NCI-H2107 treated with DMSO at 0.1 percent for 48 hours (cell line): ENCODE data around the gene FOXN1.

Experiments
- DNase-seq: peaks from one replicate; lab custom pipeline; 2025; ENCODE audit not compliant: unreplicated experiment; lab: John Stamatoyannopoulos, UW

FOXN1 gene

DNA sequence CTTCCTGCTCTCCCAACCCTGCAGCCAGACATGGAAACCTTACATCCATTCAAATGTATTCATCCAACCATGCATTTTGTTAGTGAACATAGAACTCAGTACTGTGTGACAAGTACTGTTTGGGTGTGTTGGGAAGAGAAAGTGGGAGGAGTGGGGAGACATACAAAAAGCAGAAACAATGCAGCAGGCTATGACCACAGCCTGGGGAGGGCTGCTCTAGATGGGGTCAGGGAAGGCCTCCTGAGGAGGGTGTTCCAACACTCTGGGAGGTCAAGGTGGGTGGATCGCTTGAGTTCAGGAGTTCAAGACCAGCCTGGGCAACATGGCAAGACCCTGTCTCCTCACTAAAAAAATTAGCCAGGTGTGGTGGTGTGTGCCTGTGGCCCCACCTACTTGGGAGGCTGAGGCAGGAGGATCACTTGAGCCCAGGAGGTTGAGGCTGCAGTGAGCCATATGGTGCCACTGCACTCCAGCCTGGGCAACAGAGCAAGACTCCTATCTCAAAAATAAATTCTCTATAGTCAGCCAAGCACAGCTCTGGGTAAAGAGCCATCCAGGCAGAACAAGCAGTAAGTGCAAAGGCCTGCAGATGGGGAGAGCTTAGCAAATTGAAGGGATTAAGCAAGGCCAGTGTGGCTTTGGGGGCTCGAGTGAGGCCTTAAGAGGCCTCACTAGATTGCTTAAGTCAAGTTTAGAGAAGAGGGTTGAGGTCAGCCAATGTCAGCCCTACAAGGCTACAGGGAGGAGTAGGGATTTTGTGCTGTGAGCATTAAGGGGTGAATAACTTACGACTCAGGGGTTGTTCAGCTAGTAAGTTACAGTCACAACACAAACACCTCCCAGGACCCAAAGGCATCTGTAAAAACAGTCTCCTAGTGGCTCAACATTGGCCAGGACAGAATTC, 27.2 kb upstream of the FOXN1 start:
- no peak for DNase-seq

DNA sequence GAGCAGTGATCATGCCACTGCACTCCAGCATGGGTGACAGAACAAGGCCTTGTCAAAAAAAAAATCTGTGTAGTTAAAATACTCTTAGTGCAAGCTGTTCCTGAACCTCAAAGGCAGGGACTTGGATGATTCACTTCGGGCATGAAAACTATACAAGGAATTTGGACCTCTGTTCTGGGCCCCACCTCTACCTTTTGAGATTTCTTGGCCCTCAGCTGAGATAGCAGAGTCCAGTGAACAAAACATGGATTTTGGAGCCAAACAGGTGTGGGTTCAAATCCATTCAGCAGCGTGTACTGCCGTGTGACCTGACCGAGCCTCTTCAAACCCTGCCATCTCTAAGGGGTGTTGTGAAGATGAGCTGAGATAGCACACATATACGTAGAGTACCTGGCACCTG, 25.9 kb upstream of the FOXN1 start:
- no peak for DNase-seq

DNA sequence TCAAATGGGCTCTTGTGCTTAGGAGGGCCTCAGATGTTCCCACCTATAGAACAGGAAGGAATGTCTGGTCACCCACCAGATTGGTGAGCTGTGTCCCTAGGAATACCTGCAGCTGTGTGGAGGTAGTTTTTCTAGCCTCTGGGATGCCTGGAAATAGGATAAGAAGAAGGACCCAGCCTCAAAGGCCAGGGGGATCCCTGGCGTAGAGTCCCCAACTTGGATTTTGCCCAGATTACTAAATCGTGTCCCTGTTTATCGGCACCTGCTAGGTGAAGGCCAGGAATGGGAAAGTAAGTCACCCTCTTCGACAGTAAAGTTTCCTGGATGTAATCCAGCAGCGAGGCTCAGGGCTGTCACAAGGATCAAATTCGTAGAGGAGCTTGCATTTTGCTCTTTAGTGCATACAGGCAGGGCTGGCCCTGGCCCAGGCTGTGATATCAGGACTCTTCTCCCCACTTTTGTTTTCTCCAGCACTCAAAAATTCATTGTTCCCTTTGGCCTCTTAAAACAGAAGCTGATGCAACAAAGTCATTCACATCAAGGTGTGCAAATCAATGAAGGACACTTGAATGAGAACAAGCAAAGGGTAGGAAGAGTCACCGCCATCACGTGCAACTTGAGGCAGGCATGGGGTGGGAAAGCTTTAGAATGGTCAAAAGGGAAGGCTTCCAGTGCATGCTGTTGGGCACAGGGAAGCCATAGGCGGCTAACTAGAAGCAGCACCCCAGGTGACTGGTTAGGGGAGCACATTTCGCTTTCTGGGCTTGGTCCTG, 25.2 kb upstream of the FOXN1 start:
- DNase-seq = peak; percentile 70

GRCh38 chr17:28482551-28483199, 23.5 kb upstream of the FOXN1 start:
- no peak for DNase-seq

GRCh38 chr17:28484296-28484695, 21.9 kb upstream of the FOXN1 start:
- DNase-seq = no peak

GRCh38 chr17:28485049-28485448, 21.1 kb upstream of the FOXN1 start:
- DNase-seq = no peak

DNA sequence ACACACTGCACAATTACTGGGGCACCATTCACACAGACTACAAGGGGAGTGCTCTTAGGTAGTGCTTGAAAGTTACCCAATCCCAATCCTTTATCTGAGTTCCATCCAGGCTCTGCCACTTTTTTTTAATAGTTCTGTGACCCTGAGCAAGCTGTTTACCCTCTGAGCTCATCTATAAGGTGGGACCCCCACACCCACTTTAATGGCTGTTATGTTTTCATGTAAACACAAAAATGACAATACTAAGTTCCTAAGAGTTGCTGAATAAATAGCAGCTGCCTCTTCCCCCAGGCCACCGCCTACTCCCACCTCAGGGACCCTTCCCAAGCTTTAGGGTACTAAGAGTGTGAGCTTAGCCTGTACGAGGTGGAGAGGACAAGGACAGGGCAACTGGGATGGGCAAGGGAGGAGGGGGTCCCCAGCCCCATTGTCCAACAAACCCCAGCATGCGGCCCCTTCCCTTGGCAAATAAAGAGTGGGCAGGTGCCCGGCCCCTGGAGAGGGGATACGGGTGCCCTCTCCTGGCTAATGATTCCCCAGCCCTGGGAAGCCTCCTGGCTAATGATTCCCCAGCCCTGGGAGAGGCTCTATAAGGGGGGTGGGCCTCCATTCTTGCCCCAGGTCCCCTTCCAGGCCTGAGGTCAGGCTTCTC, 18.1 kb upstream of the FOXN1 start:
- DNase-seq = no peak

- DNase-seq = no peak
Observed at GRCh38 chr17:28488533-28489276, 17.4 kb upstream of the FOXN1 start.

DNA sequence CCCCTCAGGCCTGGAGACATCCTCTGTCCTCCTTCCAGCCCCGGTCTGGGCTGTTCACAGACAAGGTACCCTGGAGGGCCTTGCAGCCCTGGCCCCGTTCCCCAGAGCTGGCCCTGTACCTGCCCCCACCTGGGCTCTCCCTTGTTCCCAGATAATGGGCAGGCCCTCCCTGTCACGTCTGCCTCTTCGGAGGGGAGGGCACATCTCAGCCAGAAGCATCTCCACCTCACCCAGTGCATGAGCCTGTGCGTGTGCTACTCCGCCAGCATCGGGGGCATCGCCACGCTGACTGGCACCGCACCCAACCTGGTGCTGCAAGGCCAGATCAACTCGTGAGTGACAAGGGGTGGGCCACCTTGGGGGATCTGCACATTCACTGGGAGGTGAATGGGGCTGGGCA, 14.9 kb upstream of the FOXN1 start:
- DNase-seq = no peak

DNA sequence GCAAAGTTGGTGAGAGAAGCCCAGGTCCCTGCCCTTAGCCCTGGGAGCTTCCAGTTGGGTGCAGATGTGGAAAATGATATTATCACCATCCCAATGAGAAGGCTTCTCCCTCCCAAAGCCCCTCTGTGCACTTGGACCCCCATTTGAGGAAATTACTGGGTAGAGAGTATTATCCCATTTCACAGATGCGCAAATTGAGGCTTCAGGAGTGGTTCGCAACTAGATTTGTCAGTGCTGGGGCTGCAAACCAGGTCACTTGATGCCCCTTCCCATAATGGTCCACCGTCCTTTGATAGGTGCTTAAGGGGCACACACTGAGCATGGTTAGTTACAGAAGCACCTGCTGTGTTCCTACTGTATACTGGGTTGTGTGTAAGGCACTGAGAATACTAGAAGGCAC, 14.3 kb upstream of the FOXN1 start:
- DNase-seq = no peak

DNA sequence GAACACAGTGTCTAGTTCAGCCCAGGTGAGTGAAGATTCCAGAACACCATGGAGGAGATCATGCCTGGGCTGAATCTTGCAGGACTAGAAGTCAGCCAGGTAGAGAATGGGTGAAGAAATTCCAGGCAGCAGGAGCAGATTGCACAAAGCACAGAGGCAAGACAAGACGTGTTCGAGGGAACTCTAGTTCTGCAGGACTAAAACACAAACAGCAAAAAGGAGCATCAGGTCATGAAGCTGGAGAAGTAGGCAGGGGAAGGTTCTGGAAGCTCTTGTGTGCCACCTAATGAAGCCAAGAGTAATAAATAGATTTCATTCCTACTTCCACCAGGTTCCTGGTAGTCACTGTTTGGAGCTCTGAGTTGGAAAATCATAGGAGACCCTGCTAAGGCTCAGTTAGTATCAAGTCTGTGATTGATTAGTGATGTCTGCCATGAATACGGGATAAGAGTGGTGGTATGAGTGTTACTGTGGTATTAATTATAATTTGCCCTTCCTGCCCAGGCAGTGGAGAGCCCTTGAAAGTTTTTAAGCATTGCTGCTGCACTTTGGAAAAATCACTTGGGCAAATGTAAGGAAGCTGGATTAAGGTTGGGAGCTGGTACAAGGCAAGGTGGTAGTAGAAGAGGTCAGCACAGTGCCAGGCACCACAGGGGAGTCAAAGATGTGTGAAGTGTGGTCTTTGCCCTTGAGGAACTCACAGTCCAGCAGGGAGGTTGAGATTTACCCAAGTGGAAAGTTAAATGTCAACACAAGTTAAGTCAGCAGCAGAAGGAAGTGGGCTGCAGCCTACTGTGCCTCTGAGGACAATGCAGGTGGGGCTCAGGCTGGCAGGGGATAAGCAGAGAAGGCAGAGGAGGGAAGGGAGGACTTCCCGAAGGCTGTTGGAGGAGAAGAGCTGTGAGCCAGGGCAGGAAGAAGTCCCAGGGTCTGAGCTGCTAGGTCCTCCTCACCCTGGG, 13.5 kb upstream of the FOXN1 start:
- no peak for DNase-seq

GRCh38 chr17:28493460-28493859, 12.7 kb upstream of the FOXN1 start:
- no peak for DNase-seq

- DNase-seq = peak; percentile 30
Observed at GRCh38 chr17:28494445-28495188, 11.5 kb upstream of the FOXN1 start.

GRCh38 chr17:28495635-28496034, 10.5 kb upstream of the FOXN1 start:
- no peak for DNase-seq

GRCh38 chr17:28497931-28498330, 8.2 kb upstream of the FOXN1 start:
- DNase-seq = no peak

DNA sequence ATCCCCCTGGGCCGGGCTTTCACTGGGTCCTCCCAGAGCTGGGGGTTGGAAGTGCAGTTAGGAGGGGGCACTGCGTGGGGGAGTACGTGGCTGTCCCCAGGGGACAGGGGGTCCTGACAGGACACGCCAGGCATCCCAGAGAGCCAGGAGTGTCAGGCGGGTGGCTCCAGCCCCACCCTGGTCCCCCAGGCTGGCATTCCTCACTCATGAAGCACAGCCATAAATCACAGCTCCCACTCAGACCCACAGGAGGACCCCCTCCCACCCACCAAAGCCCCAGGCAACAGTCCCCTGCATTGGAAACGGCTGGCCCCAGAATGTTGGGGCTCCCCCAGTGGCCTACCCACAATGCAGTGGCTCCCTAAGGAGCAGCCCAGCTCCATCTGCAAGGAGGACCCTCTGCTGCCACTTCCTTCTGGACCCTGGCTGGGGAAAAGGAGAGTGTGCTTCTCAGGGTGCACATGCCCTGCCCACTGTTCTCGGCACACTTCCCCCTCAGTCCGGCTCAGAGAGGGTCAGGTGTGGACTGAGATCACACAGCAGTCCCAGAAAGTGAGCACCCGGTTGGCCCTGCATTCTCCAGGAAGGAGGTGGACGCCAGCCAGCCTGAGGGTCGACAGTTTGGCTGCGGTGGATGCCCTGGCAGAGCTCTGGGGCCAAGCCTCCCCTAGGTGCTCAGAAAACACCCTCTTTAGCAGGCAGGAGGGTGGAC, 7.3 kb upstream of the FOXN1 start:
- no peak for DNase-seq

DNA sequence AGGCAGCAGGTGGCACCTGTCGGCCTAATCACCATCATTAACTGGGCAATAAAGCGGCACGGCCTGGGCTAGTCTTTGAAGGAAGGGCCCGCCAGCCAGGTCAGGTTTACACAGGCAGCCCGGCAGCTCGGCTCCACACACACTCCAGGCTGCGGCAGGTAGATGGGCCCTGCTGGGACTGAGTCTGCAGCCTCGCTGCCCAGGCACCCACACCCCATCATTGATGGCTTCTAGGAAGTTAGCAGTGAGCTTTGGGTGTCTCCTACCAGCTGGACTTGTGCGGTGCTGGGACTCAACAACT, 6.8 kb upstream of the FOXN1 start:
- no peak for DNase-seq

- DNase-seq = no peak
Observed at GRCh38 chr17:28499684-28500357, 6.3 kb upstream of the FOXN1 start.
